Calu3 (cell line): Measurements from ENCODE around the gene NIPBL. TPM values are rescaled to one million over a fixed set of nuclear protein-coding genes. Genes with fewer than 3 reads are reported as not detected.
A peak's percentile ranks its signal among the peaks of the same experiment; 100 is the strongest.
"Not testable (repeated sequence)": the region's sequence is repeated elsewhere in the genome, so short reads cannot be mapped to it uniquely, and the experiment has no call there.

Source experiments
- BruUV-seq: library from RNA; stranded (reverse); fragments of 400-500 nt; replicated peaks from 2 replicates; lab custom pipeline; 2021; lab: Mats Ljungman, UMichigan
- CTCF ChIA-PET: fragments of 300-600 bp; sonication (Branson Sonifier 250); formaldehyde crosslinking; loops from one replicate; lab custom pipeline; 2022; ENCODE audit warnings: antibody characterized with exemption; lab: Charles Lee
- DNase-seq: peaks from one replicate; pipeline ENCODE4 v3.0.0; 2022
- H3K27ac Mint-ChIP-seq: one replicate; pipeline ENCODE4 v1.8.0; 2022; ENCODE audit warnings: mixed read lengths; ENCODE audit not compliant: unreplicated experiment
- H3K27me3 Mint-ChIP-seq: one replicate; pipeline ENCODE4 v1.8.0; 2022; ENCODE audit warnings: mixed read lengths; ENCODE audit not compliant: unreplicated experiment
- H3K36me3 Mint-ChIP-seq: one replicate; pipeline ENCODE4 v1.8.0; 2022; ENCODE audit warnings: mild to moderate bottlenecking, moderate library complexity, mixed read lengths; ENCODE audit not compliant: insufficient read depth, unreplicated experiment
- H3K4me1 Mint-ChIP-seq: one replicate; pipeline ENCODE4 v1.8.0; 2022; ENCODE audit warnings: mild to moderate bottlenecking, low read depth, mixed read lengths; ENCODE audit not compliant: unreplicated experiment
- H3K4me3 Mint-ChIP-seq: one replicate; pipeline ENCODE4 v1.8.0; 2022; ENCODE audit warnings: mild to moderate bottlenecking, low read depth, moderate library complexity, mixed read lengths; ENCODE audit not compliant: unreplicated experiment
- H3K9me3 Mint-ChIP-seq: one replicate; pipeline ENCODE4 v1.8.0; 2022; ENCODE audit warnings: low read depth, mixed read lengths; ENCODE audit not compliant: unreplicated experiment
- intact Hi-C: fragments of 100-400 bp; cut with micrococcal nuclease; formaldehyde crosslinking; loops from one replicate; pipeline ENCODE4 v1.10.0; 2022; ENCODE audit not compliant: unreplicated experiment
- total RNA-seq: library from RNA; stranded (reverse); gene quantifications from 2 replicates; pipeline ENCODE4 v1.2.3, GENCODE V29; 2022
- TF ChIP-seq, protein P1 (sequence below): fragments of 200-600 bp; IDR thresholded peaks from one replicate; pipeline ENCODE4 v1.8.0; 2022; ENCODE audit warnings: antibody characterized with exemption; ENCODE audit not compliant: unreplicated experiment

Gene NIPBL
- total RNA-seq, 1 experiment from 2014 or later = 53.2 TPM

DNA sequence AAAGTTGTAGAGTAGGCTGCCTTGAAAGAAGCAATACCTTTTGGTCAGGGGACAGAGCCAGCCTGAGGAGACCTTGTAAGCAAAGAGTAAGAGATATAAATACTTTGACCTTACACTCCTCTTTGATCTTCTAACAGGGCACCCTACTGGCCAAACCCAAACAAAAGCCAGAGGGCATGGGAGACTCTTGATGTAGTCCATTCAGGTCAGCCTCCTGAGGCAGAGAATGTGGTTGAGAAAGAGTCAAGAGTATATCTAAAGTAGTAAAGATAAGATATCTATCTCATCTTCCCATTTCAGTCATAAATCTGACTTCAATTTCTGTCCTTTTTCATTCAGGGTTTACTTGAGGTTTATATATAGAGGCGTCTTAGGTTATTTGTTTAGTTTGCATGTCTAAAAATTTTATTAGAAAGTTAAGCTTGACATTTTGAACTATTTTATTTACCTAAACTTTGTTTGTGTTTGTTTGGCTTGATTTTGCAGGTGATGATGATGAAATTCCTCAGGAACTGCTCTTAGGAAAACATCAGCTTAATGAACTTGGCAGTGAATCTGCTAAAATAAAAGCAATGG is 125.7 kb downstream of the NIPBL start:
- Mint-ChIP-seq H3K4me1 (no peaks in the 10 kb centered on the region), H3K4me3 (no peak overlapping the region), H3K9me3 (no peaks in the 10 kb centered on the region), H3K27ac (no peak overlapping the region), H3K36me3 (peaks cover 10% of the 10 kb centered on the region), H3K27me3 (no peaks in the 10 kb centered on the region)
- intact Hi-C loops = no loop called here
- no peak for DNase-seq
- TF ChIP-seq, protein P1, sequence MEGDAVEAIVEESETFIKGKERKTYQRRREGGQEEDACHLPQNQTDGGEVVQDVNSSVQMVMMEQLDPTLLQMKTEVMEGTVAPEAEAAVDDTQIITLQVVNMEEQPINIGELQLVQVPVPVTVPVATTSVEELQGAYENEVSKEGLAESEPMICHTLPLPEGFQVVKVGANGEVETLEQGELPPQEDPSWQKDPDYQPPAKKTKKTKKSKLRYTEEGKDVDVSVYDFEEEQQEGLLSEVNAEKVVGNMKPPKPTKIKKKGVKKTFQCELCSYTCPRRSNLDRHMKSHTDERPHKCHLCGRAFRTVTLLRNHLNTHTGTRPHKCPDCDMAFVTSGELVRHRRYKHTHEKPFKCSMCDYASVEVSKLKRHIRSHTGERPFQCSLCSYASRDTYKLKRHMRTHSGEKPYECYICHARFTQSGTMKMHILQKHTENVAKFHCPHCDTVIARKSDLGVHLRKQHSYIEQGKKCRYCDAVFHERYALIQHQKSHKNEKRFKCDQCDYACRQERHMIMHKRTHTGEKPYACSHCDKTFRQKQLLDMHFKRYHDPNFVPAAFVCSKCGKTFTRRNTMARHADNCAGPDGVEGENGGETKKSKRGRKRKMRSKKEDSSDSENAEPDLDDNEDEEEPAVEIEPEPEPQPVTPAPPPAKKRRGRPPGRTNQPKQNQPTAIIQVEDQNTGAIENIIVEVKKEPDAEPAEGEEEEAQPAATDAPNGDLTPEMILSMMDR = no peak
- no TSS peak for BruUV-seq
- CTCF ChIA-PET = no interaction called here

DNA sequence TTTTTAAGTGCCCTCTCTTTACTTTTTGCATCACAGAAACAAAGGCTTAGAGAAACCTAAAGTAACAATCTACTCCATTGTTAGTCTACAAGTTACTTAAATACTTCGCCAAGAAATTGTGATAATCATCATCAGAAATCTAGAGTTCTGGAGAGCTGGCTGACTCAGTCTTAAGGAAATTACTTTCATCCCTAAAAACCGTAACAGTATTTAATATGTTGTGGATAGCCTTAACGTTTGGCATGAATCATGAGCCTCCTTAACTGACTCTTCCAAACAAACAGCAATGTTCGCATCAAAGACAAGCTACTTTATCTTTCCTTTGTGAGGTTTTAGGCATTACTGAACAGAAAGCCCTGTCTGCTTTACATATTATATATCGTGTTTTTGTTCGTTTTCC is 128.7 kb downstream of the NIPBL start:
- CTCF ChIA-PET = interaction anchor here (0.6 to 1.5 kb wide), 6 partner anchors 63 to 276 kb away, joined by 3 to 9 read pairs (median 6); no protein-coding TSS in a partner anchor
- H3K27ac Mint-ChIP-seq = no peak overlapping the region
- intact Hi-C loops = loop anchor here (5.0 kb wide), 1 partner anchor 128 kb away; the partner anchor contains the start of gene NIPBL
- no peak for DNase-seq
- TF ChIP-seq, protein P1 = no peak
- no peaks in the 10 kb centered on the region for H3K27me3 Mint-ChIP-seq
- H3K9me3 Mint-ChIP-seq = no peaks in the 10 kb centered on the region
- no peak overlapping the region for H3K4me3 Mint-ChIP-seq
- BruUV-seq = no TSS peak
- H3K36me3 Mint-ChIP-seq = peaks cover 20% of the 10 kb centered on the region
- no peaks in the 10 kb centered on the region for H3K4me1 Mint-ChIP-seq

DNA sequence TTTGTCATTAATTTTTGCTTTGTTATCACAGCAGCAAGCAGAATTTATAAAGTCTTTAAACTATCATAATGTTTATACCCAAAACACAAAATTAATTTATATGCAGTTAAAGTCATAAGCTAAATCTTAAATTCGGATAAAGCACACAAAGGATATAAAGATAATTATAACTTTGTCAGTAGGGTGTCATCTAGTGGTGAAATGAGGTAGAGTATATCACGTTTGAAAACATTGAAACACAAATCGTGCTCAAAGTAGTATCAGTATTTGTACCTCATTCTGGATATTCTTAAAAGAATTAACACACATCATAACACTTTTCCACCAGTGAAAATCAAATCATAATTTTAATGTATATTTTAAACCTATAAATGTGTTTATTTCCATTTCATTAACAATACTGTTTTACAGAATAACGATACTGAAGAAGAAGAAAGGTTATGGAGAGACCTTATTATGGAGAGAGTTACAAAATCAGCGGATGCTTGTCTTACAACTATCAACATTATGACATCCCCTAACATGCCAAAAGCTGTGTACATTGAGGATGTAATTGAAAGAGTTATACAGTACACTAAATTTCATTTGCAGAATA is 129.5 kb downstream of the NIPBL start:
- DNase-seq = no peak
- Mint-ChIP-seq H3K9me3 (no peaks in the 10 kb centered on the region), H3K36me3 (peaks cover 17% of the 10 kb centered on the region), H3K4me3 (no peak overlapping the region), H3K4me1 (no peaks in the 10 kb centered on the region), H3K27me3 (no peaks in the 10 kb centered on the region), H3K27ac (no peak overlapping the region)
- no TSS peak for BruUV-seq
- CTCF ChIA-PET = interaction anchor here (0.6 to 1.5 kb wide), 5 partner anchors 85 to 276 kb away, joined by 3 to 9 read pairs (median 6); no protein-coding TSS in a partner anchor
- TF ChIP-seq, protein P1 = peak; percentile 34
- intact Hi-C loops = loop anchor here (2.0 to 5.0 kb wide), 2 partner anchors 129 to 267 kb away; partner anchors contain the start of gene NIPBL

DNA sequence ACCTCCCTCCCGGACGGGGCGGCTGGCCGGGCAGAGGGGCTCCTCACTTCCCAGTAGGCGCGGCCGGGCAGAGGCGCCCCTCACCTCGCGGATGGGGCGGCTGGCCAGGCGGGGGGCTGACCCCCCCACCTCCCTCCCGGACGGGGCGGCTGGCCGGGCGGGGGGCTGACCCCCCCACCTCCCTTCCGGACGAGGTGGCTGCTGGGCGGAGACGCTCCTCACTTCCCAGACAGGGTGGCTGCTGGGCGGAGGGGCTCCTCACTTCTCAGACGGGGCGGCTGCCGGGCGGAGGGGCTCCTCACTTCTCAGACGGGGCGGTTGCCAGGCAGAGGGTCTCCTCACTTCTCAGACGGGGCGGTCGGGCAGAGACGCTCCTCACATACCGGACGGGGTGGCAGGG is 136.6 kb downstream of the NIPBL start:
- intact Hi-C loops, H3K4me3 Mint-ChIP-seq, H3K27ac Mint-ChIP-seq, BruUV-seq, CTCF ChIA-PET, H3K4me1 Mint-ChIP-seq, H3K9me3 Mint-ChIP-seq, DNase-seq, H3K27me3 Mint-ChIP-seq: not testable (repeated sequence)
- peaks cover 22% of the 10 kb centered on the region for H3K36me3 Mint-ChIP-seq

DNA sequence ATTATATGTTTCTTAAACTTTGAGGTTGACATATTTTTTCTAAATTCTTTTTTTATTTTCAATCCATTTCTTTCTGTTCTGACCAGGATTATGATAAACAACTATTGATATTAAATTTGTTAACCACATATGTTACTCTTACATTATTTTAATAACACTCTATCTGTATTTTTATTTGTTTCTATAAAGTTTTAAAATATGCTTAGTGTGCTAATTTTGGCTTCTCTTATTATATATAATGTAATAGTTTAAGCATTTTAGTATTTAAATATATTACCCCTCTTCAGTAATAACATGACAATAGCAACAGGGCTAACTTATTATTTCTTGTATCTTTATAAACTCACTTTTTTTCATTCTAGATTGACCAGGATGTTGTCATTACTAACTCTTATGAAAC is 137.8 kb downstream of the NIPBL start:
- DNase-seq = no peak
- no peaks in the 10 kb centered on the region for H3K9me3 Mint-ChIP-seq
- H3K4me1 Mint-ChIP-seq = no peaks in the 10 kb centered on the region
- H3K27ac Mint-ChIP-seq = no peak overlapping the region
- H3K27me3 Mint-ChIP-seq = no peaks in the 10 kb centered on the region
- CTCF ChIA-PET = no interaction called here
- H3K36me3 Mint-ChIP-seq = peaks cover 18% of the 10 kb centered on the region
- intact Hi-C loops = no loop called here
- H3K4me3 Mint-ChIP-seq = no peak overlapping the region
- TF ChIP-seq, protein P1 = no peak
- no TSS peak for BruUV-seq
